Measurements from ENCODE around the gene CYP1A2.

Gene CYP1A2

GRCh38 chr15:74763416-74763815, 14.8 kb downstream of the CYP1A2 start:
- Histone ChIP-seq H3K79me2 (ENCODE audit: insufficient read depth, low read depth) (no peaks in the 10 kb centered on the region), H3K4me1 (ENCODE audit: low read depth, poor library complexity, severe bottlenecking) (no peaks in the 10 kb centered on the region), H3K27ac (no peak overlapping the region), H3K27me3 (ENCODE audit: insufficient read depth, low read depth) (no peaks in the 10 kb centered on the region), H3K36me3 (ENCODE audit: insufficient read depth) (no peaks in the 10 kb centered on the region), H2AFZ (ENCODE audit: low read depth) (no peak overlapping the region), H3K4me3 (IDR thresholded peaks at IDR 0.05; ENCODE audit: insufficient read depth, low read depth, low read length) (no peak overlapping the region), H4K20me1 (ENCODE audit: insufficient read depth) (no peaks in the 10 kb centered on the region), H3K9ac (no peak overlapping the region), H3K4me2 (no peak overlapping the region)
- TF ChIP-seq, protein P1, sequence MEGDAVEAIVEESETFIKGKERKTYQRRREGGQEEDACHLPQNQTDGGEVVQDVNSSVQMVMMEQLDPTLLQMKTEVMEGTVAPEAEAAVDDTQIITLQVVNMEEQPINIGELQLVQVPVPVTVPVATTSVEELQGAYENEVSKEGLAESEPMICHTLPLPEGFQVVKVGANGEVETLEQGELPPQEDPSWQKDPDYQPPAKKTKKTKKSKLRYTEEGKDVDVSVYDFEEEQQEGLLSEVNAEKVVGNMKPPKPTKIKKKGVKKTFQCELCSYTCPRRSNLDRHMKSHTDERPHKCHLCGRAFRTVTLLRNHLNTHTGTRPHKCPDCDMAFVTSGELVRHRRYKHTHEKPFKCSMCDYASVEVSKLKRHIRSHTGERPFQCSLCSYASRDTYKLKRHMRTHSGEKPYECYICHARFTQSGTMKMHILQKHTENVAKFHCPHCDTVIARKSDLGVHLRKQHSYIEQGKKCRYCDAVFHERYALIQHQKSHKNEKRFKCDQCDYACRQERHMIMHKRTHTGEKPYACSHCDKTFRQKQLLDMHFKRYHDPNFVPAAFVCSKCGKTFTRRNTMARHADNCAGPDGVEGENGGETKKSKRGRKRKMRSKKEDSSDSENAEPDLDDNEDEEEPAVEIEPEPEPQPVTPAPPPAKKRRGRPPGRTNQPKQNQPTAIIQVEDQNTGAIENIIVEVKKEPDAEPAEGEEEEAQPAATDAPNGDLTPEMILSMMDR (conservative IDR thresholded peaks at IDR 0.05; ENCODE audit: low read depth, low read length), result no peak

DNA sequence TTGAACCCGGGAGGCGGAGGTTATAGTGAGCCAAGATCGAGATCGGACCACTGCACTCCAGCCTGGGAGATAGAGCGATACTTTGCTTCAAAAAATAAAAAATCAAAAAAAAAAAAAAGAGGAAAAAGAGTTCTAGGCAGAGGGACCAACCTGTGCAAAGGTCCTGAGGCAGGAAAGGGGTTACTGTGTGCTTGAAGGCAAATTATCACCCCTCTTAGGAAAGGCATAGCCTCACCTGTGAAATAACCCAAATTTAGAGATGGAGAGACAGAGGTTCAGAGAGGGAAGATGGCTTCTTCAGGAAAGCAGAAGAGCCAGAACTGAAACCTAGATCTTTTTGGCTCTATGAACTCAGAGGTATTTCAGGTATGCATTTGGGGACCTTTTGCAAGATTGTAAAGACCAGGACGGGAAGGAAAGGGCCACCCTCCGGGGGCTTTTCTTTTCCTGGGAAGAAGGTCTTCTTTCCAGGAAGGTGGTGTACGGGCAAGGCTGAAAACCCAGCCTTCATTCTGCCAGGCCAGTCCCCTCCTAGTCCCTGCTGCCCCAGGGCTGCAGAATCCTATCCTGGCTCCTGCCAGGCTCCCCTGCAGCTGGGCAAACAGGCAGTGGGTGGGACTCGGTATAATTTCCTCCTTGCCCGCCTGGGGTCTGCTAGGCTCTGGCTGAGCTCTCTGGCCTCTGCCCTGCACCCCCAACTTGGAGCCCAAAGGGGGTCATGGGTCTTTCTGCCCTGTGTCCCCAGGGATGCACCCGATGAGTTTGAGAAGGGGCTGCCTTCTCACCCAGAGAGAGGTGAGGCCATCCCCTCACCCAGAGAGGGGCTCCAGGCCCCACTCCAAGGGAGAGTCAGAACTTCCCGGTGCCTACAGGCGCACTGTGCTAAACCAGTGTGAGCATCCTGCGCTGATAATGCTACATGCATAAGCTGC, 18.8 kb downstream of the CYP1A2 start:
- H3K36me3 ChIP-seq (ENCODE audit: insufficient read depth), result no peaks in the 10 kb centered on the region
- H4K20me1 ChIP-seq (ENCODE audit: insufficient read depth), result no peaks in the 10 kb centered on the region
- no peak overlapping the region for H2AFZ ChIP-seq (ENCODE audit: low read depth)
- no peaks in the 10 kb centered on the region for H3K79me2 ChIP-seq (ENCODE audit: insufficient read depth, low read depth)
- H3K9ac ChIP-seq, result no peak overlapping the region
- no peak overlapping the region for H3K27ac ChIP-seq
- TF ChIP-seq, protein P1 (conservative IDR thresholded peaks at IDR 0.05; ENCODE audit: low read depth, low read length), result no peak
- no peak overlapping the region for H3K4me3 ChIP-seq (IDR thresholded peaks at IDR 0.05; ENCODE audit: insufficient read depth, low read depth, low read length)
- H3K4me1 ChIP-seq (ENCODE audit: low read depth, poor library complexity, severe bottlenecking), result peaks cover 18% of the 10 kb centered on the region
- H3K4me2 ChIP-seq, result no peak overlapping the region
- no peaks in the 10 kb centered on the region; the same call in 1 of the 2 replicates for H3K27me3 ChIP-seq (ENCODE audit: insufficient read depth, low read depth)

GRCh38 chr15:74768099-74768770, 19.6 kb downstream of the CYP1A2 start:
- no peaks in the 10 kb centered on the region; the same call in 1 of the 2 replicates for H3K27me3 ChIP-seq (ENCODE audit: insufficient read depth, low read depth)
- TF ChIP-seq, protein P1 (conservative IDR thresholded peaks at IDR 0.05; ENCODE audit: low read depth, low read length), result no peak
- H3K9ac ChIP-seq, result no peak overlapping the region
- peak overlapping the region; percentile 78; the same call in 1 of the 2 replicates for H3K4me2 ChIP-seq
- H2AFZ ChIP-seq (ENCODE audit: low read depth), result peak overlapping the region; percentile 67
- H3K27ac ChIP-seq, result no peak overlapping the region
- no peaks in the 10 kb centered on the region for H3K79me2 ChIP-seq (ENCODE audit: insufficient read depth, low read depth)
- no peaks in the 10 kb centered on the region for H4K20me1 ChIP-seq (ENCODE audit: insufficient read depth)
- no peak overlapping the region for H3K4me3 ChIP-seq (IDR thresholded peaks at IDR 0.05; ENCODE audit: insufficient read depth, low read depth, low read length)
- H3K36me3 ChIP-seq (ENCODE audit: insufficient read depth), result no peaks in the 10 kb centered on the region
- peaks cover 25% of the 10 kb centered on the region for H3K4me1 ChIP-seq (ENCODE audit: low read depth, poor library complexity, severe bottlenecking)

DNA sequence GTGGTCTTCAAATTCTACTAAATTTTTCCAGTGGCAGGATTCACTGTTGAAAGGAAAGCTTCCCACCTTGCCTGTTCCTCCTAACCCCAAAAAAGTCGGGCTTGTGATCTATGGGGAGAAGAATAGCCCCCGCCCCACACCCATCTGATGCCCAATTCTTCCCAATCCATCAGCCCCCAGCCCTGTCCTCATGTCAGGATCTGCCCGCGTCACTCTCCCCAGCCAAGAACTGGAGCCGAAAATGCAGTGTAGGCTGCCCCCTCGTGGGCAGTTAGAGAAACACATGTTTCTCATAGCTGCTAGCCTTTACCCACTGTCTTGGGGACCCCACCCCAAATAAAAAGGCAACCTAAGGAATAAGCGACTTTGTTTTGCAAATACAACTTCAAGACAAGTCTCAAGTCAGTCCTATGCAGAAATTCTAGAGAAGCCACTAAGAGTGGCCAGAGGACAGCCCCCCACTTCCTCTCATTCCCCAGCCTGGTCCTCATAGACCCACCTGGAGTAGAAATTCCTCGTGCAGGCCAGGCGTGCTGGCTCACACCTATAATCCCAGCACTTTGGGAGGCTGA, 20.2 kb downstream of the CYP1A2 start:
- TF ChIP-seq, protein P1 (conservative IDR thresholded peaks at IDR 0.05; ENCODE audit: low read depth, low read length), result peak; percentile 94
- H3K27me3 ChIP-seq (ENCODE audit: insufficient read depth, low read depth), result no peaks in the 10 kb centered on the region; the same call in 1 of the 2 replicates
- no peak overlapping the region for H3K9ac ChIP-seq
- H3K36me3 ChIP-seq (ENCODE audit: insufficient read depth), result no peaks in the 10 kb centered on the region
- peak overlapping the region; percentile 78; the same call in 1 of the 2 replicates for H3K4me2 ChIP-seq
- H3K27ac ChIP-seq, result no peak overlapping the region
- no peaks in the 10 kb centered on the region for H3K79me2 ChIP-seq (ENCODE audit: insufficient read depth, low read depth)
- no peaks in the 10 kb centered on the region for H4K20me1 ChIP-seq (ENCODE audit: insufficient read depth)
- H2AFZ ChIP-seq (ENCODE audit: low read depth), result peak overlapping the region; percentile 67
- no peak overlapping the region for H3K4me3 ChIP-seq (IDR thresholded peaks at IDR 0.05; ENCODE audit: insufficient read depth, low read depth, low read length)
- peaks cover 31% of the 10 kb centered on the region for H3K4me1 ChIP-seq (ENCODE audit: low read depth, poor library complexity, severe bottlenecking)
